GM19025 (cell line): ENCODE measurements around the gene TUB.

Source experiments
- ATAC-seq: cut with Tn5 transposase; IDR thresholded peaks from one replicate; pipeline ENCODE4 v1.9.1; 2021; ENCODE audit warnings: mild to moderate bottlenecking, low read depth, moderate library complexity; ENCODE audit not compliant: unreplicated experiment

TUB gene

GRCh38 chr11:8102965-8103364 lies 22.0 kb downstream of the TUB start:
- ATAC-seq, result no peak

- ATAC-seq, result no peak
These were observed 22.9 kb downstream of the TUB start for GRCh38 chr11:8103909-8104308.

- ATAC-seq, result no peak
These were observed 24.1 kb downstream of the TUB start for GRCh38 chr11:8105133-8105532.

GRCh38 chr11:8105666-8106065 lies 24.7 kb downstream of the TUB start:
- ATAC-seq, result no peak

- ATAC-seq, result no peak
These were observed 25.7 kb downstream of the TUB start for GRCh38 chr11:8106679-8107078.

GRCh38 chr11:8107642-8108041 lies 26.6 kb downstream of the TUB start:
- no peak for ATAC-seq

GRCh38 chr11:8108421-8108820 lies 27.4 kb downstream of the TUB start:
- no peak for ATAC-seq

- ATAC-seq, result no peak
These were observed 28.7 kb downstream of the TUB start for GRCh38 chr11:8109675-8110074.

- ATAC-seq, result no peak
These were observed 29.4 kb downstream of the TUB start for GRCh38 chr11:8110396-8110795.

GRCh38 chr11:8111636-8112035 lies 30.6 kb downstream of the TUB start:
- ATAC-seq, result no peak

GRCh38 chr11:8122173-8122764 lies 41.3 kb downstream of the TUB start:
- no peak for ATAC-seq

- no peak for ATAC-seq
These were observed 45.8 kb downstream of the TUB start for GRCh38 chr11:8126649-8127289.

GRCh38 chr11:8127447-8127846 lies 46.4 kb downstream of the TUB start:
- ATAC-seq, result no peak

GRCh38 chr11:8138526-8138925 lies 57.5 kb downstream of the TUB start:
- ATAC-seq, result no peak

- ATAC-seq, result no peak
These were observed 68.7 kb downstream of the TUB start for GRCh38 chr11:8149726-8150125.
